Lower leg skin (tissue), 4 donors: Measurements from ENCODE around the gene OSBPL2. TPM values are rescaled to one million over a fixed set of nuclear protein-coding genes. Genes with fewer than 3 reads are reported as not detected.

Experiments
- DNase-seq, 2 donors: peaks; one replicate each; pipeline ENCODE4 v3.0.0-alpha.2; 2019; ENCODE audit warnings: low spot score in 2 of 2
- H3K4me3 ChIP-seq: fragments of 200-600 bp; sonication (generic); 2 replicates; pipeline ENCODE4 v1.5.1; 2017; ENCODE audit warnings: mild to moderate bottlenecking, low read depth; ENCODE audit not compliant: poor library complexity, severe bottlenecking
- CTCF ChIP-seq, 3 donors: fragments of 450-650 bp; IDR thresholded peaks; one replicate each; pipeline ENCODE4 v1.5.1; 2016; ENCODE audit warnings: antibody characterized with exemption in 3 of 3, mild to moderate bottlenecking in 3 of 3, moderate library complexity in 2 of 3
- POLR2A ChIP-seq, 2 donors: fragments of 450-650 bp; IDR thresholded peaks; one replicate each; pipeline ENCODE4 v1.6.1; 2016 to 2017; ENCODE audit warnings: antibody characterized with exemption in 2 of 2, mild to moderate bottlenecking in 1 of 2, moderate library complexity in 1 of 2
- WGBS, 2 donors: methylation state at CpG; one replicate each; pipeline ENCODE4 v1.1.5; 2018; 5-methylcytosine and 5-hydroxymethylcytosine counted together
- intact Hi-C: fragments of 100-400 bp; cut with DNase I; formaldehyde crosslinking; loops from one replicate; pipeline ENCODE4 v1.15.0; 2023; ENCODE audit warnings: low total_unique reads
- total RNA-seq, 4 donors: library from RNA; depleted of rRNA; stranded (reverse); fragments of >200 nt; gene quantifications; one replicate each; pipeline ENCODE4 v1.1.0, GENCODE V29; 2016

Gene OSBPL2
- total RNA-seq, 4 donors from 2014 or later: 69.7 to 135 (median 86.0) TPM

GRCh38 chr20:62234339-62234738 is 4.0 kb upstream of the OSBPL2 start:
- H3K4me3 ChIP-seq: no peak overlapping the region
- TF ChIP-seq CTCF (IDR thresholded peaks at IDR 0.05): no peak
- no peak for TF ChIP-seq POLR2A (IDR thresholded peaks at IDR 0.05)
- 35 to 48% methylated on average over 5 of the region's 5 CpGs for WGBS, 2 donors
- intact Hi-C loops: no loop called here
- DNase-seq: no peak

GRCh38 chr20:62235001-62235776 is 3.1 kb upstream of the OSBPL2 start:
- TF ChIP-seq POLR2A (IDR thresholded peaks at IDR 0.05): no peak
- TF ChIP-seq CTCF (IDR thresholded peaks at IDR 0.05): no peak
- WGBS, 2 donors: 59 to 62% methylated on average over 15 to 16 of the region's 16 CpGs
- intact Hi-C loops: no loop called here
- H3K4me3 ChIP-seq: no peak overlapping the region
- no peak for DNase-seq

- intact Hi-C loops: no loop called here
- no peak overlapping the region for H3K4me3 ChIP-seq
- TF ChIP-seq POLR2A (IDR thresholded peaks at IDR 0.05): no peak
- no peak for TF ChIP-seq CTCF (IDR thresholded peaks at IDR 0.05)
- WGBS, 2 donors: 95 to 96% methylated on average over 8 to 9 of the region's 9 CpGs
- DNase-seq: no peak
These were observed 2.6 kb upstream of the OSBPL2 start for GRCh38 chr20:62235777-62236157.

GRCh38 chr20:62236200-62236599 is 2.1 kb upstream of the OSBPL2 start:
- 51 to 60% methylated on average over 6 of the region's 6 CpGs for WGBS, 2 donors
- TF ChIP-seq CTCF (IDR thresholded peaks at IDR 0.05) (no peak), POLR2A (IDR thresholded peaks at IDR 0.05) (no peak)
- no peak for DNase-seq
- no peak overlapping the region for H3K4me3 ChIP-seq
- intact Hi-C loops: no loop called here

GRCh38 chr20:62236766-62237513 is 1.4 kb upstream of the OSBPL2 start:
- intact Hi-C loops: no loop called here
- no peak for DNase-seq
- WGBS, 2 donors: 67 to 73% methylated on average over 27 to 28 of the region's 28 CpGs
- no peak overlapping the region for H3K4me3 ChIP-seq
- TF ChIP-seq CTCF (IDR thresholded peaks at IDR 0.05) (no peak), POLR2A (IDR thresholded peaks at IDR 0.05) (no peak)
